HG02571 (cell line): Measurements from ENCODE around the gene UBE2H.
A peak's percentile ranks its signal among the peaks of the same experiment; 100 is the strongest.
"Not testable (repeated sequence)": the region's sequence is repeated elsewhere in the genome, so short reads cannot be mapped to it uniquely, and the experiment has no call there.

ENCODE experiments used
- ATAC-seq: cut with Tn5 transposase; IDR thresholded peaks from one replicate; pipeline ENCODE4 v1.9.1; 2021; ENCODE audit warnings: mild to moderate bottlenecking, moderate library complexity; ENCODE audit not compliant: unreplicated experiment

The UBE2H gene

DNA sequence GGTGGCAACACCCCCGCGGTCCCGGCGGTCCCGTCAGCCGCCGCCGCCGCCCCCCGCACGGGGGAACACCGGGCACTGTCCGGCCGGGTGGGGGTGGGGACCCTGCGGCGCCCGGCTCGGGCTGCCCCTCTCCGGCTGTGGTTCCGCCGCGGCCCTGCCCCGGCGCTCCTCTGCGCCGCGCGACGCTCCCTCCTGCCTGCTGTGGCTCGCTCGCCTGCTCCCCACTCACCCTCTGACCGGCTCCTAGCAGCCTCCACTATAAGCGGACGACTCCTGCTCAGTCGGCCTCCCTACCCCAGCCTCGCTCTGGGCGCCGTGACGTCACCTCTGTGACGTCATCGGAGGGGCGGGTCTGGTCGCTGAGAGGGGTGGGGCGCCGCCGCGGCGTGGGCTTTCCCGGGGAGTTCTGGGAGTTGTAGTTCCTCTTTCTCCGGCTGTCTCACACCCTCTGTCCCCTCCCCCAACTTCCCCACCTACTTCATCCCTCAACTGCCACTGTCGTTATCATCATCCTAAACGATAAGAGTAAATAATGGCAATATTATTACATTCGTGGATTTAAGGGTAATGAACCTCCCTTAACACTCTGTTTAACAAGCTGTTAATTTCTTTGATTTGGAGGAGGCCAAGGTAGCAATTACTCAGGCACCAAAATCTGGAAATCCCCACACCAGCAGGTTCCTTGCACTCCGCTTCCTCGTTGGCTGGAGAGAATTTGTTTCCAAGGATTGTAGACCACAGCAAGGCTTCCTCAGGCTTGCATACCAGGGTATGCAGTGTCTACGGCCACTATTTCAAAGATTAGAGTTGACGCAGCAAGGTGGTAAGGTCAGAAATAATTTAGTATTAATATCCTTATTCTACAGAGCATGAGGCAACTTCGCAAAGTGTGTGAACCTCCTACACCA is at the start of gene UBE2H:
TSS of gene UBE2H (minus strand) at position 308 of the 908 bp plus-strand sequence. CDS start 405 bp downstream, outside the sequence.
- ATAC-seq: peak; percentile 63

- no peak for ATAC-seq
Measured at GRCh38 chr7:129998446-129998845, 45.7 kb upstream of the UBE2H start.

DNA sequence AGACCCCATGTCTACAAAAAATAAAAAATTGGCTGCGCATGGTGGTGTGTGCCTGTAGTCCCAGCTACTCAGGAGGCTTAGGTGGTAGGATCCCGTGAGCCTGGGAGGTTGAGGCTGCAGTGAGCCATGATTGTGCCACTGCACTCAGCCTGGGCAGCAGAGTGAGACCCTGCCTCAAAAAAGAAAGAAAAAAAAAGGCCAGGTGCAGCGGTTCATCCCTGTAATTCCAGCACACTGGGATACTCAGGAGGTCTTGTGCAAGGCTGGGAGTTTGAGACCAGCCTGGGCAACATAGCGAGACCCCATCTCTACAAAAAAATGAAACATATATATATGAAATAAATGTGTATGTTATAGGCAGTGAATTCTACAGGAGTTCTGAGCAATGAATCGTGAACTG is 44.5 kb upstream of the UBE2H start:
- no peak for ATAC-seq

DNA sequence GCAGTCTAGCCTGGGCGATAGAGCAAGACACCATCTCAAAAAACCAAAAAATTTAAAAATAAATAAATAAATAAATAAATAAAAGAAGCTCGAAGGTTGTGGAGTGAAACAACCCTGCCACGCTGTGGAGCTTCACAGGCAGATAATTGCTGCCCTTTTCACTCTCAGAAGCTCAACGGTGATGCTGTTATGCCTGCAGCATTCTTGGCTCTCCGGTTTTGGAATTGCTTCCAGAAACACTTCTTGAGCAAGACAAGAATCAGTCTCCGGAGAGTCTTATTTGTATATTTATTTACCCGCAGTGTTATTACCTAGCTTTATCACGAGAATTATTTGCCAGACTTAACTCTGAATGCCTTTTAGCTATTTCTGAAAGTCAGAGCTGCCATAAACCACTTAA is 40.5 kb upstream of the UBE2H start:
- no peak for ATAC-seq

GRCh38 chr7:129990403-129991192 is 37.8 kb upstream of the UBE2H start:
- ATAC-seq: no peak

DNA sequence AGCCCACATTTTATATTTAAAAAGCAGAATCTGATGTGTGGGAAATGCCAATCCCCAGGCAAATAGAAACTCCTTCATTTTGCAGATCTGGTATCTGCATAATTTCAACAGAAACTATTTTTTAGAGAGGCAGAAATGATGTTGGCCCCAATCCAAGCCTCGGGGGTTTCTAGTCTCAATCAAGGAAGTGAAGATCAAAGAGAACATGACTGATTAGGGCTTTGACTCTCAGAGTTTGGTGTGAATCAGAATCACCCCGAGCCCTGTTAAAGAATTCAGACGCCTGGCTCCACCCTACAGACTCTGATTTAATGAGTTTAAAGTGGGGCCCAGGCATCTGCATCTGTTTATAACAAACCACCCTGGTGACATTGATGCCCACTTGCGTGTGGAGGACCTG is 36.7 kb upstream of the UBE2H start:
- no peak for ATAC-seq

DNA sequence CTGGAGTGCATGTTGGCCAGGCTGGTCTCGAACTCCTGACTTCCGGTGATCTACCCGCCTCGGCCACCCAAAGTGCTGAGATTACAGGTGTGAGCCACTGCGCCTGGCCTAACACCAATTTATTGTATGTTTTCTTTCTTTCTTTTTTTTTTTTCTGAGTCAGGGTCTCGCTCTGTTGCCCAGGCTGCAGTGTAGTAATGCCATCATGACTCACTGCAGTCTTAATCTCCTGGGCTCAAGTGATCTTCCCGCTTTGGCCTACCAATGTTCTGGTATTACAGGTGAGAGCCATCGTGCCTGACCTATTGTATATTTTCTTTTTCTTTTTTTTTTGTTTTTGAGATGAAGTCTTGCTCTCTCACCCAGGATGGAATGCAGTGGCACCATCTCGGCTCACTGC is 33.8 kb upstream of the UBE2H start:
- ATAC-seq: no peak

DNA sequence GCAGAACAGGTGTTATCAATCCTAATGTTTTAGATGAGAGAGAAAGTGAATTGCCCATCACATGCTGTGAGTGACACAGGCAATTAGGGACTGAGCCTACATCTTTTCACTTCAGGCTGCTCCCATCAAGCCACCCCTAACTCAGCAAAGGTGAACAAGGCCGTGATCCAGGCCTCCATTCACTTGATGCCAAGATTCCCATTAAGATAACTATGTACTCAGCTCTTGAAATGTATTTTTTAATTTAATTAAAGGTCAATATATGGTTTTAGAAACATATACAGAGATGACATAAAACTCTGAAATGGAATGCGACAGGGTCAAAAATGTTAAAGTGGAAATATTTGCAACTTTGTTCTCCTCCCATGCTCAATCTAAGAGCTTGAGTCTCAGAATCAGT is 27.9 kb upstream of the UBE2H start:
- ATAC-seq: no peak

- no peak for ATAC-seq
Measured at GRCh38 chr7:129975309-129975708, 22.5 kb upstream of the UBE2H start.

DNA sequence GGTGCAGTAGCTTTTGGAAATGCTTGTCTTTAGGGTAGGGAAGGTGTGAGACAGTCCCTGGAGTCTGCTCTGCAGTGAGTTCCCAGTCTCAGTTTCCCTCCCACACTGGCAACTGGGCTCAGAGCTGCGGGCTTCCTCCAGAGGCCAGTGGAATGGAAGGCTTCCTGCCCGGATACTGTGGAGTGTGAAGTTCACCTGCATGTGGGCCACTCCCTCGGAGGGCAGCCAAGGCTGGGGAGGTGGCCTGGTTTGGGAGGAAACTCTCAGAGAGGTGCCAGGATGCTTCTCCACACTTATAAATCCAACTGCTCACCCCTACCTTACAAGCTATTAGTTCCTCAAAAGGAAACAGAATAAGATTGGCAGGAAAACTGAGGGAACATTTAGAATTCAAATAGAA is 18.1 kb upstream of the UBE2H start:
- ATAC-seq: no peak

DNA sequence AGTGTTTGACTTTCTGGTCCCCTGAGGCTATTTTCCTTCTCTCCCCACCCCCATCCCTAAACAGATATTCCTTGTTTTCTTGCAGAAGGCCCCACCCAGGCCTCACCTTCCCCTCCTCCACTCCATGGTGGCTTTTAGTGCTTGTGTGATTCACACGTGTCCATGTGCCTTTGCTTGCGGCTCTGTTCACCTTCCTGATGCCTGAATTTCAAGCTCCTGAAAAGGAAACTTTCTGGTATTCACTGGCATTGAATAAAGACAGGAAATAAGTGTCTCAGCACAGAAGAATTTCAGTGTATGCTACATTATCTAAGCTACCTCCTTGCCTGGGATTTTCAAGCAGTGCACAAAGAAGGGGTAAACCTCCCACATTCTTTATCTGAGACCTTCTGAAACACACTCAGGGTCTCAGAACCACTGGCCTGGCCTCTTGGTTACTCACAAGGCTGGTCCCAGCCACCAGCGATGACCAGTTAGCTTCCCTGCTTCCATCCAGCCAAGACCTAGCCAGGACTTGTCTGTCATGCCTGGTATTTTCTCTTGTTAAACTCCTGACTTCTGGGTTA is 17.2 kb upstream of the UBE2H start:
- no peak for ATAC-seq

DNA sequence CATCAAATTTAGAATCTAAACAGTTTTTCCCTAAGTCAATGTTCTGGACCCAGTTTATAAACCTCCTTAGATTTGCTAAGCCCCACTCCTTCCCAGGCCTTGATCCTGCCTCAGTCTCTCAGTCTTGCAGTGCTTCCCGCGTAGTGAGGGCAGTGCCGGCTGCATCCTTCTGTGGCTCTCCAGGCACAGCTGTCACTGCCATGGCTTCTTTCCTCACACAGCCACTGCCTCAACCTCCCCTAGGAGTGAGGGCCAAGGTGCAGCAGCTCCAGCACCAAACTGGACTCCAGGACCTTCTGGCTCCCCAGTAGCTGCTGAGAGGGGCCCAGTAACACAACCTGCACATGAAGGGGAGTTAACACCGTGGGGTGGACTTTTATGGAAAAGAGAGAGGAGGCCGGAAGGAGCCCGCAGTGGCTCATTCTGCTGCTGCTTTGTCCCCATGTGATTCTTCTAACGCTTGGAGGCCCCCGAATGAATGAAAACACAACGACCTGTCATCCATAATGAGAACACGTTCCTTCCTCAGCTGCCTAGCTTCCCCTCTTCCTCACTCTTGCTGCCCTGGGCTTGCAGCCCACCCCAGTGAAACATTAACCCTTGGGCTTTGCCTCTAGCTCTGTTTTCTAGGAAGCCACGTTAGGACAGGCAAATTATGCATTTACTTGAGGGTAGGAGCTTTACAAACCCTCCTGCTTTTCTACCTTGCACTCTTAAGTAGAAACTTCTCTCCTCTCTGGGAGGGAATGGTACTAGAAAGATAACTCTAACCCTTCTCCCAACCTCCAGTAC is 16.0 kb upstream of the UBE2H start:
- no peak for ATAC-seq

GRCh38 chr7:129960204-129960475 is 7.4 kb upstream of the UBE2H start:
- not testable (repeated sequence) for ATAC-seq

DNA sequence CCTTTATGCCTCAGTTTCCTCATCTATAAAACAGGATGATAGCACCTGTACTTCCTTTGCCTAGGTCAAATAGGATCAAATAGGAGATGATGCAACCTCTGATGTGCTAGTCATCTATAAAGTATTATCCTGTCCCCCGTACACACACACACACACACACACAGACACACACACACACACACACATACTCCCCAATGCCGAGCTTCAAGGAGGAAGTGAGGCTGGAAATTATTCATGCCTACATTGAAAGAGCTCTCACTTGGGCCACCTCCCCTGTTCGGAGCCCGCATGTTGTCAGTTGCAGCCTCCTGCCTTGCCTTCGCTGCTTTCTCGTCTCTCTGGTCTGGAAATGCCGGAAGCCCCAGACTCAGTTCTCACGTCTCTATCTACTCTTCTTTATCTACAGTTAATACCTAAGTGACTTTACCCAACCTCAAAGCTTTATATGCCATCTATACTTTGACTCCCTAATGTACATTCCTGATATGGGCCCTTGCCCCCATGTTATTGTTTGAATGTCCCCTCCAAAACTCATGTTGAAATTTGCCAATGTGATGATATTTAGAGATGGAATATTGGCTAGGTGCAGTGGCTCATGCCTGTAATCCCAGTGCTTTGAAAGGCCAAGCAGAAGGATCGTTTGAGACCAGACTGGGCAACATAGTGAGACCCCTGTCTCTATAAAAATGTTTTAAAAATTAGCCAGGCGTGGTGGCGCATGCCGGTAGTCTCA is 6.9 kb upstream of the UBE2H start:
- no peak for ATAC-seq

- ATAC-seq: no peak
Measured at GRCh38 chr7:129958643-129959470, 6.1 kb upstream of the UBE2H start.

GRCh38 chr7:129955993-129956543 is 3.3 kb upstream of the UBE2H start:
- no peak for ATAC-seq

GRCh38 chr7:129952086-129952652 is 591 bp downstream of the UBE2H start:
- peak; percentile 24 for ATAC-seq

- ATAC-seq: no peak
Measured at GRCh38 chr7:129951226-129952085, 1.3 kb downstream of the UBE2H start.
